RPMI8226 (cell line): Measurements from ENCODE around the gene DSN1.
A peak's percentile ranks its signal among the peaks of the same experiment; 100 is the strongest.

Experiments
- DNase-seq: peaks from one replicate; pipeline ENCODE4 v3.0.0-alpha.2; 2015

Gene DSN1

DNA sequence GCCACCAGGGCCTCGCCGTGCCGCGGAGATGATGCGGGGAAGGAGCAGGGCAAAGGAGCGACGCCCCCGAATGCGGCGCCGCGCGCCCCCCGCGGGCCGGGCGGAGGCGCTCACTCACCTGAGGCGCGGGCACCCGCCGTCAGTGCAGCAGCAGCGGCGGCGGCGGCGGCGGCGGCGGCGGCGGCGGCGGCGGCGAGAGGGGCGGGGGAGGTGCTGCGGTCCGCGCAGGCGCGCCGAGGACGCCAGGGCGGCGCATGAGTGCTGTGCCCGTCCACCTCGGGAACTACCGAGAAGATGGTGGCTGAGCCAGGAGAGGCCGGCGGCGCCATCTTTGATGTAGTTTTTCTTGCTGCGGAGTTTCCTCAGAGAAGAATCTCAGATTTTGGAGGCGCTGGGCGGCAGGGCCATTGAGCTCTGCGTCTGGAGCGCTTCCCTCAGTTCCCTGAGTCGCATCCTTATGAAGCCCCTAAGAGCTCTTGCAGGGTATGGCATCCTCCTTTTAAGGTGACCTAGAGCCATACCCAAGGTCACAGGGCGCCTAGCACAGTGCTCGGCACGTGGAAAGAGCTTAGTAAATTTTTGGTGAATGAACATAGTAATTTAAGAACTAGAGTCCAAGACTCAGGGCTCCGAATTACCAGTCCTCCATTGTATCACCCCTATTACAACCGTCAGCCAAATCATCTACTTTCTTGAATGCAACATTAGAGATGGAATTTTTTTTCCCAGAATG, 27.5 kb downstream of the DSN1 start, which contains the start of gene NDRG3:
Gene NDRG3 (minus strand): TSS at position 164 of the 733 bp plus-strand sequence. CDS start 24,355 bp downstream, outside the sequence.
- peak; percentile 96 for DNase-seq

DNA sequence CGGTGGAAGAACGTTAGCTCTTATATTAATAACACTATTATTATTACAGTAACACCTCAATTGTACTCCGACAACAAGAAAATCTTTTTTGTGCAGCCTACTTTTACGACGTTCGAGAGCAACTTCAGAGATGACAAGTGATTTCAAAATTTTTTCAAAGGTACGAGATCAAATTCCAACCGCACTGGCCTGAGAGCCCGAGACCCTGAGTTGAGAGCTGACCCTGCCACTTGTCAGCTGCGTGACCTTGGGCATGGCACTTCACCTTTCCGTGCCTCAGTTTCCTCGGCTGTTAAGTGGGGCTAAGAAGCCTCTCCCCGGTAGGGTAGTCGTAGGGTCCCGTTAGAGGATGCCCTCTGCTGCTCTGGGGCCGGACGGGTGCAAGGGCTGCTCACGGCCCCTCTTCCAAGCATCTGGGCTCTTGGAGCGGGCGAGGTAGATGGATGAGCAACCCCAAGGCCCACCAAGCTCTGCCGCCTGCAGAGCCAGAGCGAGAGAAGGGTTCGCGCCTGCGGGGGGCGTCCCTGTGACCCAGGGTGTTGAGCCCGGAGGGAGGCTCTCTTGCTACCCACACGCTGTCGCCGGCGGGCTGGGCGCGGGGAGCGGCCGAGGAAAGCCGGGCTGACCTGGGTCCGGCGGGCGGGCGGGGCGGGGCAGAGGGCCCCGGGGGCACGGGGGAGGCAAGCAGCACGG, 28.2 kb downstream of the DSN1 start:
- DNase-seq, result no peak

DNA sequence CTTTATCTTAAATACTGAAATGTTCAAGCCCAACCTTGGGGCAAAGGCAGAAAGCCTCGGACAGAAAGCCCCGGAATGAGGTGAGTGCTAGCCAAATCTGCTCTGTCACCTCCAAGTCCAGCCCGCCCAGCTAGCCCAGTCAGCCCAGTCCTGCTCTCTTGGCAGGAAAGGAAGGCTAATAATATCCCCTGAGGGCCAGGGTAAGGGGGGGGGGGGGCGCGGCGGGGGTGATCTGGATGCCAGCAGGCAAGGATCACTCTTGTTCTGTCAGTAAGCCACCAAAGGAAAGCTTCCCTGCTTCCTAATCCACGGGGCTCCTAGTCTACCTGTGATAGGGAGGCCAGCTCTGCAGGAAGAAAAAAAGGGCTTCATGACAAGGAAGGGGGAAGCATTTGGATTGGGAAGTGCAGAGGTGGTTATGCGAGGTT, 28.8 kb downstream of the DSN1 start:
- DNase-seq, result peak; percentile 19

DNA sequence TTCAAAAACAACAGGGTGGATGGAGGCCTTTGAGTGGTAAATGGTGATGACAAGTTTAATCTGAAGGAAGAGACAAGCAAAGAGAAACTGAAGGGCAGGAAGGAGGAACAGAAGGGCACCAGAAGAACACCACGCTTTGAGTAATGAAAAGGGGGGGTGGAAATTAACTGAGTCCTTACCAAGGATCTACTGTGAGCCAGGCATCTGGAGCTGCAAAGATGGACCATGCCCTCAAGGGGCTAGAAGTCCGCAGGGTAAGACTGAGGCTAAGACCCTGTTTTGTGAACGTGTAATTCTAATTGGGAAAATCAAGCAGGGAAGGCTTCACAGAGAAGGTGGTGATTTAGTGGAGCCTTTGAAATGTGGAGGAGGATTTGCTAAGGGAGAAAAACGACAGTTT, 29.3 kb downstream of the DSN1 start:
- no peak for DNase-seq

DNA sequence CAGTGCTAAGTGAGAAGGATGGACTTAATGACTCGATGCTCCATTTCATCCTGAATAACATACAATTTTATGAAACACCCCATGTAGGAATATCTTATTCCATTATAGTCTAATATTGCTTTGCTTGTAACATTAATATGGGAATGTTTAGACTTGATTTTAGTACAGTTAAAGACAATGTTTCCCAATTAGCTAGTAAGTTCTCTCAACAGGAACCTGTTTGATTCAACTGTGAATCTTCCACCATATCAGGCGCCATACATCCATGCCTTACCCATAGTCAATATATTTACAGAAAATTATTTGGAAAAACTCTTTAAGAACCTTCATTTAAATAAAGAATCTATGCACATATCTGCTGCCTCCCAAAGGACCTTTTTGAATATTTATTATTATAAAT, 31.0 kb downstream of the DSN1 start:
- no peak for DNase-seq

DNA sequence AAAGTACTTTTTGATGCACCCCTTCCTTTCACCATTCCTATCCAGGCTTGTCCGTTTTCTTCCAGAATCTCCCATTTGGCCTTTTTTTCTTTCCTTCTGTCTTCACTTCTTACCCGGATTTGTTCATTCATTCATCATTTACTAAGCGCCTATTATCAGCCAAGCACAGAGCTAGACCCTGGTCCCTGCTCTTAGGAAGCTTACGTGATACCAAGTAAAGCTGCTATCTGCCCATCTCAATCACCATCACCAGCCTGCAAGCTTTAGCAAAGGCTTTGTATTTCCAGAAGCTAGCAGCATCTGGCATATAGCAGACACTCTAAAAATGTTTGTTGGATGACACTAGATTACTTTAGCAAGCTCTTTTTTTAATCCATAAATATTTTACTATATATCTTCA, 32.5 kb downstream of the DSN1 start:
- DNase-seq, result no peak

DNA sequence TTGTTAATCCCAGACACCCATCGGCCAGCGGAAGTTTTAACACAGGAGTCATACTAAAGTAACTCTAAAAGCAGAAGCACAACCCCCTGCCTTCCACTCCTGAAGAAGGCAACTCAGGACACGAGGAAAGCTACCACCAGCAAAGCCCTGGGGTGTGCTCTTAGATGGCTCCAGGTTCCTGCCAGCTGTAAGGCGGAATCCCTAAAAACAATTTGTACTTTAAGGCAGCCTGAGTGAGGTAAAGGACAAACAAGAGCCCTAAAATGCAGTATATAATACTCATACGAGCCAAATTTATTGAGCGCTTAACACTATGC, 36.4 kb downstream of the DSN1 start:
- DNase-seq, result no peak

DNA sequence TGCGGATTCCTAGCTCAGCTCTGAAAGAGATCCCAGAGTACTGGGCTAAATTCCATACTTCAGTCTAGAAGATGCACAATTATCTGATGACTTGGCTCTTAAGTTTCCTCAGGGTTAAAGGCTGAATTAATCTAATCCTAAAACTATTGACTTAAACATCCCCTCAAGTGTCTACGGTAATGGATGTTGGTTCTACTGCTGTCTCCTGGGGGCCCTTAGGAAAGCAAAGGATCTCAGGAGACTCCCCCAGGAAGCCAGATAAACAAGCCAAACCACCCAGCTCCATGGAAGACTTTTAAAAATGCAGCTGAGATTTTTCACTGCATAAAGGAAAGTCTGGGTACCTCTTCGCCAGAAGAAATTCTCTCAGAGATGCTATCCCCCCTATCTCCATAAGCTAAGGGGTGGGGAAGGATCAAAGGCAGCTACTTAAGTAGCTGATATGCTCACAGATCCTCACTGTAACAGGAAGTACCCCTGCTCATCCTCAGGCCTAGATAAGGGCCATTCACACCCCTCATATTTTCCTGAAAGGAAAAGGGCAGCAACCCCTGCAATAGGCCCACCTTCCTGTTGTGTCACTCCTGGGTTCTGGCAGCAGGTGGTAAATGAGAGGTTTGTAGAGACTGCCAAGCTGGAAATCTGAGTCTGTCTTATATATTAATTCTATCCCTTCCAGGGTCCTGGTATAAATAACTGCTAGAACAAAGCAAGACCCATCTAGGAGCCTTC, 36.9 kb downstream of the DSN1 start:
- no peak for DNase-seq

DNA sequence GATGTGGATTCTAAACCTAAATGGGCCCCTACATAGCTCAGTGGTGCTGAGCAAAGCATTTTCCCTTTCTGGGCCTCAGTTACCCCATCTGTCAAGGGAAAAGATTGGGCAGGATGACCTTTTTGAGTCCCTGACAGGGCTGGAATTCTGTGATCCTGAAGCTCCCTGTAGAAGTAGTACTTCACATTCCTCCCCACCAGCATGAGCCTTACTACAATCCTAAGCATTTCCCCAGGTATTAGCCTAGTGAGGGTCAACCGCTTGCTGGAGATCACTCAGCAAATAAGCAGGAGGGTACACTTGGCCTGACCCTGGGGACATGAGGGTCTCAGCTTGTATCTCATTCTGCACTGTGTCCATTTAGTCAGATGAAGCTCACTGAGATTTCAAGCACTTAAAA, 41.1 kb downstream of the DSN1 start:
- DNase-seq, result no peak

DNA sequence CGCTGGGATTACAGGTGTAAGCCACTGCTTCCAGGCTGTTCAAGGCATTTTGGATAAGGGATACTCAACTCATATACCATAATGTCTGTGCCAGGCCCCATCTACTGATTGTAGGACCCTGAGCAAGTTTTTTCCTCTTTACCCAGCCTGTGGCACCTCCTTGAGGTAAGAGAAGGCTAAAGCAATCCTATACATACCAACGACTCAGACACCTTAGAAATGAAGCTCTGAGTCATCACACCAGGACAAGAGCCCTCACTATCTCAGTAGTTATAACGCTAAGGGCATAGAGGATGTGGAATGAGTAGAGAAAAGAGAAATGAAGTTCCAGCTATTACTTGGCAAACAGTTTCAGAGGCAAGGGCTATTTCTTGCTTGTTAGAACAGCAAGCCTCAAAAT, 44.6 kb downstream of the DSN1 start:
- DNase-seq, result no peak

DNA sequence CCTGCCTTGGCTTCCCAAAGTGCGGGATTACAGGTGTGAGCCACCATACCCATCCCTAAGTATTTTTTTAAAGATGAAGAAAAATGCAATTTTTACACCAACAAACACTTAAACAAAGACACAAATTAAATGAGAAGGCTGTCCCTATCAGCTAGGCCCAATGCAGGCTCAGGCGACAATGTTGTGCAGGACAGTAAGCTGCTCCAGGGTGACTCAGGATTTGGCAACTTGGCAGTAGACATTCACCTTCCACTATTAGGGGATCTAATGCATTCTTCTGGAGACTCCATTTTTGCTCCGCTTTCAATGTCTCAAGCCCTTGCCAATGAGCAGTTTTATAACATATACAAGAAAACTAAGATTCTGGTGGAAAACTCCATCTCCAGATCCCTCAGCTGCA, 47.4 kb downstream of the DSN1 start:
- DNase-seq, result no peak

DNA sequence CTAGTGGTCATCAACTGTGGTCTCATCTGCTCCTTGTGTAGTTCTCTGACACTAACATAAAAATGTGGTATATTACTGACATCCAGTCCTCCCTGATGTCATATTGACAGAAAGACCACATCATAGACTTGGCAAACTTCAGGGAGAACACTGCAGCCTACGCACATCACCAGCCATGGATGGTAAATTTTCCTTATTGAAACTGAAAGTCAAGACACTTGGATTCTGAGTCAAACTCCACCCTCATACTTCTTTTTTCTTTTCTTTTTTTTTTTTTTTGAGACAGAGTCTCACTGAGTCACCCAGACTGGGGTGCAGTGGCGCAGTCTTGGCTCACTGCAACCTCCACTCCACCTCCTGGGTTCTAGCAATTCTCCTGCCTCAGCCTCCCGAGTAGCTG, 53.1 kb downstream of the DSN1 start:
- DNase-seq, result no peak

DNA sequence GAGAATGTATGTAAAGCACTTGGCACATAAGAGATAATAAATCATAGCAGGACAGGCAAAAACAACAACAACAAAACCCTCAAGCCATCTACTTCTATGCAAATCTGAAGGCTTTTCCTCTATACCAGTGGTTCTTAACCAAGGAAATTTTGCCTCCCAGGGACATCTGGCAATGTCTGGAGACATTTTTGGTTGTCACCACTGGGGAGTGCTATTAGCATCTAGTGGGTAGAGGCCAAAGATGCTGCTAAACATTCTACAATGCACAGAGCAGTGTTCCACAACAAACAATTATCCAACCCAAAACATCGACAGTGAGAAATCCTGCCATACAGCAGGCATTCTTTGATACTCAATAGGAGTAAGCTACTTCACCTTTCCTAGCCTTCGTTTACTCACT, 55.9 kb downstream of the DSN1 start:
- peak; percentile 19 for DNase-seq

DNA sequence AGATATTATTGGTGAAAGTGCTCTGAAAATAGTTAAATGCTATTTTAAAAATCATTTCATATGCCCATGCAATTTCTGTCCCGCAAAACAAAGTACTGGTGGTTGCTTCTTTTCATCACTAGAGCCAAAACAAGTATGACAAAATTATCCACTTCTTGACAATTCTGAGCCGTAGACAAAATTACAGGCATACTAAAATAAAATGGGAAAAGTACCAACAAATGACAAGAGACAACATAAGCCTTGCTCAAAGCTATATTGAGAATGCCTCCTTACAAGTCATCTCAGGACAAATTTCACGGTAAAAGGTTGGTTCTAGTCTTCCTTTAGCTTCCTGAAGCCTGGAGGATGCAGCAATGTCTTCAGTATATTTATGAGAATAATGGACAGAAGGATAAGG, 56.5 kb downstream of the DSN1 start:
- DNase-seq, result no peak

DNA sequence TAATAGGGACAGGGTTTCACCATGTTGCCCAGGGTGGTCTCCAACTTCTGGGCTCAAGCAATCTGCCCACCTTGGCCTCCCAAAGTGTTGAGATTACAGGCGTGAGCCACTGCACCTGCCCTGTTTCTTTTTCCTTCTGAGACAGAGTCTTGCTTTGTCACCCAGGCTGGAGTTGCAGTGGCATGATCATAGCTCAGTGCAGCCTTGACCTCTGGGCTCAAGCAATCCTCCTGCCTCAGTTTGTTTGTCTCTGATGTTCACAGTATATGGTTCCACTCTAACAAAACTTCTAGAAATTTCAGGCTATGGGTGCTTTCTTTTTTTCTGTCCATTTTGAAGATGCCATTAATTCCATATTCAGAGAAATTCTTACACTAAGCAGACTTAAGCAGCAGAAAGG, 60.8 kb downstream of the DSN1 start:
- no peak for DNase-seq

DNA sequence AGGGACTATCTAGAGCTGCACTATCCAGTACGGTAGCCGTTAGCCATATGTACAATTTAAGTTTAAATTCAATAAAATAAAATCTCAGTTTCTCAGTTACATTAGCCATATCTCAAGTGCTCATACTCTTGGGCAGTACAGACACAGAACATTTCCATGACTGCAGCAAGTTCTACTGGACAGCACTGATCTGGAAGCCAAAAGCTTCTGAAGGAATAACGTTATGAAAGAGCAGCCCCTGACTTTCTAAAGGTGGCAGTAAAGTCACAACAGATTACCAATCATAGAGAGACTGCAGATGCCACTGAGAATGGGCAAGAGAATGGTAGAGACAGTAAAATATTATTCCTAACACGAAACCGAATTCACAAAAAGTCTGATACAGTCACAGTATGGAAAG, 64.4 kb downstream of the DSN1 start:
- no peak for DNase-seq

DNA sequence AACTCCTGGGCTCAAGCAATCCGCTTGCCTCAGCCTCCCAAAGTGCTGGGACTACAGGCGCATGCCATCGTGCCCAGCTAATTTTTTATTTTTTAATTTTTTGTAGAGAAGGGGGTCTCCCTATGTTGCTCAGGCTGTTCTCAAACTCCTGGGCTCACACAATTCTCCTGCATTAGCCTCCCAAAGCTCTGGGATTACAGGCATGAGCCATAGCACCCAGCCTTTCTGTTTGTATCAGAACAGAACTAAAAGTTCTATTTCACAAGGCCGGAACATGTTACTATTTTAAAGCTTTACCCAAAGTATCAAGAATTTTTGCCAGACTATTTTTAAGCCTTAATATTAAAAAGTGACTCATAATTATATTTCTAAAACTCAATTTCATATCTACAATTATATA, 70.0 kb downstream of the DSN1 start:
- no peak for DNase-seq
